ENCODE data around the gene MBP.

Gene MBP

DNA sequence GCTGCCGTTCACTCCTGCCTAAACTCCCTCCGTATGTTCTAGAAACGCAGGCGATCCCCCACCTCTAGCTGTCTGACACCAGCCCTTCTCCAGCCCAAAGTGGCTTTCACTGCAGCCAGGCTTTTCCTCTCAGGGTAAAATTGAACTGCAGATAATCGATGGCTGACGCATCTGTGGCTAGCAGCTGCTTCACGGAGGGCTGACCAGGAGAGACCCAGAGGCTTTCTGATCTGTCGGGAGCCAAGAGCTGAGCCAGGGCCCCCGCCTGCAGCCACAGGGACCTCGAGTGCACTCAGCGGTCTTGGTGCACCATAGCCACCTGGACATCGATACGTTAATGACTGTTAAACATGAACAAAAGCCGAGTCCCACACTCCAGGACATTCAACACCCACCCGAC lies 107.5 kb downstream of the MBP start:
- peaks cover 24% of the 10 kb centered on the region for H3K4me1 ChIP-seq (ENCODE audit: insufficient read depth, low read length, severe bottlenecking)
- no peaks in the 10 kb centered on the region for H3K27me3 ChIP-seq (ENCODE audit: insufficient read depth, low read length)
- H2AFZ ChIP-seq (ENCODE audit: low read length): no peak overlapping the region
- no peaks in the 10 kb centered on the region for H3F3A ChIP-seq (ENCODE audit: insufficient read depth, low read length)
- no peak overlapping the region for H3K27ac ChIP-seq (ENCODE audit: low read depth, low read length, poor library complexity, severe bottlenecking)
- H3K36me3 ChIP-seq (ENCODE audit: insufficient read depth, low read length): peaks cover 45% of the 10 kb centered on the region
- H3K9me2 ChIP-seq (ENCODE audit: low read depth, low read length): no peaks in the 10 kb centered on the region
- no peaks in the 10 kb centered on the region for H3K9me3 ChIP-seq (ENCODE audit: low read length)
- no peaks in the 10 kb centered on the region for H4K20me1 ChIP-seq (ENCODE audit: insufficient read depth, low read length)
- H3K4me3 ChIP-seq (ENCODE audit: low read depth, low read length, poor library complexity, severe bottlenecking): no peak overlapping the region
- H3K9ac ChIP-seq (ENCODE audit: low read length): no peak overlapping the region
- no peaks in the 10 kb centered on the region; the same call in 1 of the 2 replicates for H3K79me2 ChIP-seq (ENCODE audit: insufficient read depth, low read length)
- no peak overlapping the region for H3K4me2 ChIP-seq (ENCODE audit: low read length)
- TF ChIP-seq EZH2 (IDR thresholded peaks at IDR 0.05; ENCODE audit: borderline replicate concordance, low read length): no peak
- TF ChIP-seq, protein P1, sequence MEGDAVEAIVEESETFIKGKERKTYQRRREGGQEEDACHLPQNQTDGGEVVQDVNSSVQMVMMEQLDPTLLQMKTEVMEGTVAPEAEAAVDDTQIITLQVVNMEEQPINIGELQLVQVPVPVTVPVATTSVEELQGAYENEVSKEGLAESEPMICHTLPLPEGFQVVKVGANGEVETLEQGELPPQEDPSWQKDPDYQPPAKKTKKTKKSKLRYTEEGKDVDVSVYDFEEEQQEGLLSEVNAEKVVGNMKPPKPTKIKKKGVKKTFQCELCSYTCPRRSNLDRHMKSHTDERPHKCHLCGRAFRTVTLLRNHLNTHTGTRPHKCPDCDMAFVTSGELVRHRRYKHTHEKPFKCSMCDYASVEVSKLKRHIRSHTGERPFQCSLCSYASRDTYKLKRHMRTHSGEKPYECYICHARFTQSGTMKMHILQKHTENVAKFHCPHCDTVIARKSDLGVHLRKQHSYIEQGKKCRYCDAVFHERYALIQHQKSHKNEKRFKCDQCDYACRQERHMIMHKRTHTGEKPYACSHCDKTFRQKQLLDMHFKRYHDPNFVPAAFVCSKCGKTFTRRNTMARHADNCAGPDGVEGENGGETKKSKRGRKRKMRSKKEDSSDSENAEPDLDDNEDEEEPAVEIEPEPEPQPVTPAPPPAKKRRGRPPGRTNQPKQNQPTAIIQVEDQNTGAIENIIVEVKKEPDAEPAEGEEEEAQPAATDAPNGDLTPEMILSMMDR (IDR thresholded peaks at IDR 0.05; ENCODE audit: low read length): no peak

DNA sequence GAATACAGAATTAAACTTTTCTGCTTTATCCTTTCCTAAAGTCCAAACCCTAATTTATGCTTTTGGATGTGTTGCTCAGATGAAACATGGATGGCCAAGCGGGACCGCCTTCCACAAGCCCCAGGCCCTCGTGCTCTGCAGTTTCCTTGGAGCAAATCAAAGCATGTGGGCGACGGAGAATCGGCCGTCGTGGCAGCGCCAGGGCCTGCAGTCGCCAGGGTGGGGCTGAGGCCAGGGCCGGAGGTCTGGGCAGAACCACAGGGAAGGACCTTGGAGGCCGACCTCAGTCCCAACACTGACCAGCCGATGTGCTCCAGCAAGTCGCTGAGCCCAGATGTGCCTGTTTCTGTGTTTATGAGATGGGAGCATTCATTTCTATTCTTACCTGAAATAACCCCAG lies 108.1 kb downstream of the MBP start:
- TF ChIP-seq EZH2 (IDR thresholded peaks at IDR 0.05; ENCODE audit: borderline replicate concordance, low read length): no peak
- TF ChIP-seq, protein P1 (IDR thresholded peaks at IDR 0.05; ENCODE audit: low read length): no peak
- Histone ChIP-seq H3K9me3 (ENCODE audit: low read length) (no peaks in the 10 kb centered on the region), H3K79me2 (ENCODE audit: insufficient read depth, low read length) (no peaks in the 10 kb centered on the region), H4K20me1 (ENCODE audit: insufficient read depth, low read length) (no peaks in the 10 kb centered on the region), H3K4me1 (ENCODE audit: insufficient read depth, low read length, severe bottlenecking) (peaks cover 24% of the 10 kb centered on the region), H3K4me3 (ENCODE audit: low read depth, low read length, poor library complexity, severe bottlenecking) (no peak overlapping the region), H3K9ac (ENCODE audit: low read length) (no peak overlapping the region), H2AFZ (ENCODE audit: low read length) (no peak overlapping the region), H3K27me3 (ENCODE audit: insufficient read depth, low read length) (no peaks in the 10 kb centered on the region), H3F3A (ENCODE audit: insufficient read depth, low read length) (no peaks in the 10 kb centered on the region), H3K4me2 (ENCODE audit: low read length) (no peak overlapping the region), H3K9me2 (ENCODE audit: low read depth, low read length) (no peaks in the 10 kb centered on the region), H3K36me3 (ENCODE audit: insufficient read depth, low read length) (peaks cover 39% of the 10 kb centered on the region), H3K27ac (ENCODE audit: low read depth, low read length, poor library complexity, severe bottlenecking) (no peak overlapping the region)

DNA sequence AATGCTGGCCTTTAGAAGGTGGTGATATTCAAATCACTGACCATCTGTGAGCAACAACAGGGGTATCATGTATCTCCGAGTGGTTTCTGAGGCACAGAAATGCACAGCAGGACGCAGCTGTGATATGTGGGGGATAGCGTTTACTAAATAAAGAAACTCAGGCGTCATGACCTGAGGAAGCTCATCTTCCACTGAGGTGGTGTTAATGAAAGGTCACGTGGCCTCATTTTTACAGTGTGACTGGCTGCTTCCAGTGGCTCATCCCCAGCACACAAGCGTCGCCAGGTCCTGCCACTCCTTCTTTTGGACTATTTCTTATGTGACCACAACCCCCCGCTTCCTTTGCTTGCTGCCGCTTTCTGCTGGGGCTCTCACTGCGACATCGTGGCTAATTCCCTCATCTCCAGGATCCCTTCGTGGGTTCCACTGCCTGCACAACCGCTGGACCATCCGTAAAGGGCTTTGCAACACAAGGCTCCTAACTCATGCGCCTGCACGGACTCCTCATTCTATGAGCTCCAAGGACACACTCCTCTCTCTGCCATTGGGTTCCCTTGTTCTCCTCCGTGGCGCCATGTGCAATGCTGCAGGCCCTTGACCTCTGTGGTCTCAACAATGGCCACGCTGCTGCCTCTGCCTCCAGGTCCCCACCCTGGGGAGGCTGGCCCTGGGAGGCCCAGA lies 109.3 kb downstream of the MBP start:
- no peaks in the 10 kb centered on the region for H3K79me2 ChIP-seq (ENCODE audit: insufficient read depth, low read length)
- H3K36me3 ChIP-seq (ENCODE audit: insufficient read depth, low read length): peaks cover 37% of the 10 kb centered on the region
- no peaks in the 10 kb centered on the region for H3F3A ChIP-seq (ENCODE audit: insufficient read depth, low read length)
- TF ChIP-seq EZH2 (IDR thresholded peaks at IDR 0.05; ENCODE audit: borderline replicate concordance, low read length): no peak
- TF ChIP-seq, protein P1 (IDR thresholded peaks at IDR 0.05; ENCODE audit: low read length): no peak
- no peak overlapping the region for H2AFZ ChIP-seq (ENCODE audit: low read length)
- peak overlapping the region; percentile 63 for H3K27ac ChIP-seq (ENCODE audit: low read depth, low read length, poor library complexity, severe bottlenecking)
- no peaks in the 10 kb centered on the region for H3K27me3 ChIP-seq (ENCODE audit: insufficient read depth, low read length)
- no peak overlapping the region for H3K4me3 ChIP-seq (ENCODE audit: low read depth, low read length, poor library complexity, severe bottlenecking)
- H3K4me1 ChIP-seq (ENCODE audit: insufficient read depth, low read length, severe bottlenecking): peaks cover 24% of the 10 kb centered on the region
- peak overlapping the region; percentile 4; the same call in 1 of the 2 replicates for H3K4me2 ChIP-seq (ENCODE audit: low read length)
- no peak overlapping the region for H3K9ac ChIP-seq (ENCODE audit: low read length)
- H4K20me1 ChIP-seq (ENCODE audit: insufficient read depth, low read length): no peaks in the 10 kb centered on the region
- no peaks in the 10 kb centered on the region for H3K9me2 ChIP-seq (ENCODE audit: low read depth, low read length)
- no peaks in the 10 kb centered on the region for H3K9me3 ChIP-seq (ENCODE audit: low read length)
